SU-DHL-6 (cell line): ENCODE measurements around the gene ZBTB44.

ENCODE experiments used
- CTCF ChIP-seq: fragments of 200-600 bp; sonication (generic); IDR thresholded peaks from one replicate; pipeline ENCODE4 v1.5.1; 2017; ENCODE audit warnings: antibody characterized with exemption, mild to moderate bottlenecking, low read length, moderate library complexity; ENCODE audit not compliant: insufficient read depth, poor library complexity, severe bottlenecking
- EZH2phosphoT487 ChIP-seq: fragments of 200-600 bp; sonication (generic), shearing (Covaris generic); conservative IDR thresholded peaks from 2 replicates; pipeline ENCODE4 v1.6.1; 2018; ENCODE audit warnings: mild to moderate bottlenecking, antibody characterized with exemption, low read length, moderate library complexity, mixed read lengths

- TF ChIP-seq EZH2phosphoT487, result no peak
- no peak for TF ChIP-seq CTCF
Observed at GRCh38 chr11:130192845-130193267, 121.9 kb downstream of the ZBTB44 start.
